Umbilical cord (tissue), 1 donor: ENCODE data around the gene RSRC2. TPM values are rescaled to one million over a fixed set of nuclear protein-coding genes. Genes with fewer than 3 reads are reported as not detected.

ENCODE experiments used
- total RNA-seq: library from RNA; depleted of rRNA; stranded (reverse); fragments of >200 nt; gene quantifications from one replicate; pipeline ENCODE4 v1.2.3, GENCODE V29; 2014; ENCODE audit warnings: low replicate concordance; ENCODE audit not compliant: insufficient read depth

Gene RSRC2
- total RNA-seq, 1 donor from 2014 or later, result 95.3 TPM

Other genes starting within 250 kb of the RSRC2 start
- gene CLIP1, start 104.3 kb downstream of the RSRC2 start, total RNA-seq, result 88.1 TPM
- 51.5 TPM for gene ZCCHC8, start 26.0 kb downstream of the RSRC2 start, total RNA-seq
- gene KNTC1, start 313 bp upstream of the RSRC2 start, total RNA-seq, result 10.8 TPM
- 7.2 TPM for gene HCAR2, start 176.4 kb upstream of the RSRC2 start, total RNA-seq
- gene HCAR3, start 189.9 kb upstream of the RSRC2 start, total RNA-seq, result 0.96 TPM
- 3.4 TPM for gene HCAR1, start 203.9 kb upstream of the RSRC2 start, total RNA-seq
- 37.1 TPM for gene DENR, start 225.9 kb upstream of the RSRC2 start, total RNA-seq
- gene CCDC62, start 247.6 kb upstream of the RSRC2 start, total RNA-seq, result 3.4 TPM